Forelimb muscle (tissue), 1 donor: Measurements from ENCODE around the gene ACAA1. TPM values are rescaled to one million over a fixed set of nuclear protein-coding genes. Genes with fewer than 3 reads are reported as not detected.
"Not testable (repeated sequence)": the region's sequence is repeated elsewhere in the genome, so short reads cannot be mapped to it uniquely, and the experiment has no call there.

Experiments used
- DNase-seq: peaks from one replicate; pipeline ENCODE4 v3.0.0-alpha.2; 2013; ENCODE audit warnings: low read depth
- polyA plus RNA-seq: library from polyadenylated mRNA; unstranded; fragments of 120-200 nt; gene quantifications from one replicate; pipeline ENCODE4 v1.2.1, GENCODE V29; 2013; ENCODE audit not compliant: insufficient read length

ACAA1 gene
- polyA plus RNA-seq, 1 donor: 33.4 TPM

DNA sequence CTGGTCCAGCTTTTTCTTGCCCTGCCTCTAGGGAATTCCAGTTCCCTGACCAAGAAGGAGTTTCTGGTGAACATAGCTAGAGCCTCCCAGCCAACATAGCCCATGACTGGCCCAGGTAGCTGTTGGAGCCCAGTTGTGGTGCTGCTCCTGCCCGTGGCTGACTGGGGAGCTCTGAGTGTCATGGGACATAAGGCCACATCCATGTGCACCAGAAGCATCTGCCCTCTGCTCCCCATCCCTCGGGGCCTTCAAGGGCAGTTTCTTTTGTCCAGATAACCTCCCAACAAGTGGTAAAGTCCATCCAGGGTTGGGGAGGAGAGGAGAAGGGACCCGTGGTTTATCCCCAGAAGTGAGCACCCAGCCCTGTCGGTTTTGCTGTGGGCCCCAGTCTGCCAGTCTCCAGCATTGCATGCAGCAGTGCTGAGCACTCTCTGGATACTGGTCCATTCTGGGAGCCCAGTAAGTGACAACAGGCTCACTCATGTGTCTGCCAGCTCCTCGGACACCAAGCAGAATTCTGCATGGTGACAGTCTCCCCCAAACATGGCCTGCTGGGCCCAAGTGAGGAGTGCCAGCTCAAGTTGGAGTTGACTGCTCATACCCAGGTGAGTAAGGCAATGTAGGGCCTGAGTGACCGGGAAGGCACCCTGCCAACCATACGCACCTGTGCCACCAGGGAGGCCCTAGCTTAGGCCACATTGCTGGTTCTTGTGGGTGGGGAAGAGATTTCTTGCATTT, 28.8 kb downstream of the ACAA1 start:
- no peak for DNase-seq

DNA sequence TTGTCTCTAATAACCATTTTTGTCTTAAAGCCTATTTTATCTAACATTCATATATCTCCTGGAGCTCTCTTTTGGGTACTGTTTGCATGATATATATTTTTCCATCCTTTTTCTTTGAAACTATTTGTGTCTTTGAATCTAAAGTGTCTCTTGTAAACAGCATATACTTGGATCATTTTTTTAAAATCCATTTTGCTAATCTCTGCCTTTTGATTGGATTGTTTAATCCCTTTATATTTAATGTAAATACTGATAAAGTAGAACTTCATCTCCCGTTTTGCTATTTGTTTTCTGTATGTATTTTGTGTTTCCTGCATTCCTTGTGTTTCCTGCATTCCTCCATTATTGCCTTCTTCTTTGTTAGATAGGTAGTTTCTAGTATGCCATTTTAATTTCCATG, 31.4 kb downstream of the ACAA1 start:
- no peak for DNase-seq

DNA sequence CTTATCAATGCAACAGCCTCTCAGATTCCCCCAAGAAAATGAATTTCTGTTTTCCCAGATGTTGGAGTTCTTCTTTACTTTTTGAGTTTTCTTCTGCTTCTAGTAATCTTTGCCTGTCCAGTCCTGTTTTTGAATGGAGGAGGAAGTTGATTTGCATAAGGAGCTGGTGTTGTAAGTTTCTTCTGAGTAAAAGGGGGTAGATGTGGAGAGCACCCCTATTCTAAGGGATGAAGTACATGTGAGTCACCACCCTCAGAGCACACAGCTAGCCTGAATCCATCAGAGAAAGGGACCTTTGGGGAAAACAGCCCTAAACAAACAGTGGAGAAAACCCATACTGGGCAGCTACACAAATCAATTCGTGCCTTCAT, 34.5 kb downstream of the ACAA1 start:
- no peak for DNase-seq

DNA sequence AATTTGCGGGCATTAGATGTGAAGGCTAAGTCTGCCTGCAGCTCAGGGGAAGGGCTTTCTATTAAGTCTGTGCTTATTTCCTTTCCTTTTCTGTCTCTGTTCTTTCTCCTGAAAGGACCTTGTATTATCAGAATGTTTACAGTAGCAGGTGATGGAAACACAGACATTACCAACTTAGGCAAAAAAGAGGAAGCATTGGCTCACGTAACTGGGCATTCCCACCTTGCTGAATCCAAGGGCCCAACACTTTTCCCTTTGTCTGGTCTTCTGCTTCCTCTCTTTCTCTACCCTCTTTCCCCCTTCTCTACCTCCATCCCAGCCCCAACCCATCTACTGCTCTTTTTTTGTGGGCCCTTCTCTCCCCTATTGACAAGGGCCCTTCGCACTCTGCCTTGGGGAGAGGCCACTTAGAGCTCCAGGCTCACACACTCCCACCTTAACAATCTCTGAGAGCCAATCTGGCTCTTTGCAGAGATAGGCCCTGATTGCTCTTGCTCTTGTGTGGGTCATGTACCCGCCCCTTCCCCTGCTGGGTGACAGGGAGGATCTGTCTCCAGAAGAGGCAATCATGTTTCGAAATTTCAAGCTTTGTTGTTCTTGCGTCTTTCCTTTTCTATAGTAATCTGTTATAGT, 35.0 kb downstream of the ACAA1 start:
- no peak for DNase-seq

DNA sequence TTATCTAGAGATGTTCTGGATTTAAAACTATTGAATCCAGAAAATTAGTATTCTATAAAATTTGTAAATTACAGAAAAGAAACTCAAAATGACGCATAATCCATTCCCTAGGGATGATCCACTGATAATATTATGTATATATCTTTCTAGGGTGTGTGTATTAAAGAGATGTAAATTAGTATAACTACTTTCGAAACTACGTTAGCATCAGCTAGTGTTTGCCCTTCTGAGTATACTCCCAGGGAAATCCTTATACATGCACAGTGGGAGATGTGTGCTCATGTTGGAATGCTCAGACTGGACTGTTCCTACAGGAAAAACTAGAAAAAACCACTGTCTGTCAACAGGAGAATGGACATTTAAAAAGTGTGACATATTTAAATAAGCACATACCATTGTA, 36.4 kb downstream of the ACAA1 start:
- DNase-seq: no peak

DNA sequence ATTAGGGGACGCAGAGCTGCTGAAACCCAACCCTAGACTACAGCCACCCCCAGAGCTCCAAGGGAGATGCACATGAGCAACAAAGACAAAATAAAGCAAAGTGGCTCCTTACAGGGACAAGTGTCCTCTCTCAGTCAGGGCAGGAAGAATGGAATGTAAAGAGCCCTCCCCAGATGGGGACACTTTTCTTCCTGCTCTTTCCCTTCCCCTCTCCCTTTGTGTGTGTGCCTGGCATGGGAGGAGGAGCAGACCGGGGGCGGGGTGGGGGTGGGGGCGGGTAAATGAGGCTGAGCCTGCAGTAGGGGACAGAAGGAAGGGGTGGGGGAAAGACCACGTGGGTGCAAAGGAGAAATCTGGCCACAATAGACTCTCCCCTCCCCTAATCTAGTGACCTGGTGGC, 37.4 kb downstream of the ACAA1 start:
- no peak for DNase-seq

DNA sequence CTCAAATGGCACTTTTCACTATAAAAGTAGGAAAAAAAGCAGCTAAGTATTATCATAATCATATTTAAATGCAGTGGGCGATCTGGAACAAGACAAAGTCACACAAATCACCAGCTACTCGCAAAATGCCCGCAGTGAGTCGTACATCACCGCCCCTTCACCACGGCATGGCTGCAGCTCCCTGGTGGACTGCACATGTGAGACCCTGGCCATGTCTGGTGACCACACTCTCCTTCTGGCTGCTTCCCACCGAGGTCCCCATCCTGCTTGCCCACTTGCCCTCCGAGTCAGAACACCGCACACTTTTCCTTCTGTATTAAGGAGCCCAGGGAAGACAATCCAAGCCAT, 38.6 kb downstream of the ACAA1 start:
- DNase-seq: no peak

DNA sequence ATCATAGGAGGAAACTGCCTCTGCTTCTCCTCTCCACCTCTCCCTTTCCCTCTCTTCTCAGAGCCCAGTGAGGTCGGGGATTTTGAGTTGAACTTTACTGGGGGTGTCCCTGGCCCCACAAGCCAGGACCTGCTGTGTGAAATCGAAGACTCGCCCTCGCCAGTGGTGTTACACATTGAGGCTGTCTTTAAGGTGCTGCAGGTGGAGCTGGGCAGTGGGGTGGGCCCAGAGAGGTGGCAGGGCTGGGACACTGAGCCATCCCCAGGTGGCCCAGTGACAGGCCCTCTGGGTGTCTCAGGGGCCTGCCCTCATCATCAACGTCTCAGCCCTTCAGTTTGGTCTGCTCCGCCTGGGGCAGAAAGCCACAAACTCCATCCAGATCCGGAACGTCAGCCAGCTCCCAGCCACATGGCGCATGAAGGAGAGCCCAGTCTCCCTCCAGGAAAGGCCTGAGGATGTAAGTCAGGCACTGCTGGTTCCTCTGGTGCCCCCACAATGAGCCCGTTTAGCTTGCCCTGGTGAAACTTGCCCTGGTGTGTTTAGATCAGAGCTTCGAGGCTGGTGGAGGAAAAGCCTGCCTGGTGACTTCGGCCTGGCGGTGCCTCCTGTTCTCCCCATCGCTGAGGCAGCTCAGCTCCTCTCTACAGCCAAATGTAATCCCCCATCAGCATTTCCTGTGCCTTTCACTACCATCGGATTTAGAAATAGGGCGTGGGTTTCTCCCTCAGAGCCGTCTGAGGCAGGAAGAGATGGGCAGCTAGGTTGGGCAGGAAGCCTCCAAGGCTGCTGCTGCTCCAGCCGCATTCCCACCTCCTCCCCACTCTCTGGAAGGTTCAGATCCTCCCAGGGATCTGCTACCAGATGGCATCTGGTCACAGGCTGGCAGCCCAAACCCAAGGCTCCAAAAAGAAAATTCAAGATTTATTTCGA, 39.2 kb downstream of the ACAA1 start:
- DNase-seq: no peak

DNA sequence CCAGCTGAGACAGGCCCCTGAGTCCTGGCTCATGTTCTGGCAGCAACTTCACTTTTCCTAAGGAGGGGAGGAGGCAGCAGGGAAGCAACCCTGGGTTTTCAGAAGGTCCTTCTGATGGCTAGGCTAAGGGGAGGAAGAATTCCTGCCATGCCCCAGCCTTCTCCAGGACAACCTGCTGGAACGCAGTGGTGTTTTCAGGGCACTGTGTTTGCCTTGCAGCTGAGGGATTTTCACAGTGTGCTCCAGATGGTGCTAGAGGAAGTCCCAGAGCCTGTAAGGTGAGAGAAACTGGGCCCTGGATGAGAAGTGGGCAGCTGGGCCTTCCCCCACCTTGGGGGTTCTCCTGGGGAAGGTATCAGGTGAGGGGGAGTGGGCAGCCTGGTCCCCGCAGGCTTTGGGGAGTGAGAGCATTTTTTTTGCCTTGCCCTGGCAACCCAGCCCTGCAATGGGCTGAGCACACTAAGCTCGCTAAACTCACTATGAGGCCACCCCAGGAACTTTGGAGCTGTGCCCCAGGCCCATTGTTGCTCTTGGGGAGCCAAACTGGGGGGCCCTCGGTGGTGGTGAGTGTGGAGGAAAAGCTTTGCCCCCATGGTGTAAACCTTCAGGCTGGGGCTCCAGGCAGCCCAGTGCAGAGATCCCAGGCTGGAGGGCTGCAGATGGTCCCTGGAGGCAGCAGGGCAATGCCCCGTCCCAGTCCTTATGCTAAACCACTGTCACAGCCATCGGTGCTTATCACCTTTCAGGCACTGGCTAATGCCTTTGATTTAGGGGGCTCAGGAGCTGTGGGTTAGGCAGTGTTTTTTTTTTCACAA, 41.1 kb downstream of the ACAA1 start:
- no peak for DNase-seq

DNA sequence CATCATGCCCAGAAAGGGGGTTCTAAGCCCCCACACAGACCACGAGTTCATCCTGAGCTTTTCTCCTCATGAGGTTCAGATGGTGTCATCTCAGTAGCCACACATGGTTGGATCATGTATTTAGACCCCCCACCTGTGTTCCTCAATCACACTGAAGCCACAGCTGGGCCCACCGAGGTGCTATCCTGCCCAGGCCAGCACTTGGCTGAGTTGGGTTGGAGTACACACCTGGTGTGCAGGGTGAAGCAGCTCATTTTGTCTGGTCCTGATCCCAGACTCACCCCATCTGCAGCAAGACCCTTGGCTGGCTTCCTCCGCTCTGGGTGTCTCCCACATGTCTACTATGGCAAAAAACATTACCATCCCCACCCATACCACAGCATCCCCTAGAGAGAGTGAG, 41.9 kb downstream of the ACAA1 start:
- no peak for DNase-seq

DNA sequence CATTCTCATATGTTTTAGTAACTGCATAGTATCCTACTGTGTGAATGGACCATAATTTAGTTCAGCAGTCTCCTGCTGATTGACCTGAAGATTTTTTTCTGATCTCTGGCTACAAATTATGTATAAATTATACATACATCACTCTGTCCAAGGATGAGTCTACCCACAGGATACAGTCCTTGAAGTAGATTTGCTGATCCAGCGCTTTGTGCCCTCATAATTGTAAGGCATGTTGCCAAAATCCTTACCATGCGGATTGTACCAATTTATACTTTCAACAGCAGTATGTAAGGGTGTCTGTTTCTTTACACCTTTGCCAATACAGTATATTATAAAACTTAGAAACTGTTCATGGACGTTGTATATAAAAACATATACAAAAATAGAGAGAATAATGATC, 46.5 kb downstream of the ACAA1 start:
- DNase-seq: no peak

DNA sequence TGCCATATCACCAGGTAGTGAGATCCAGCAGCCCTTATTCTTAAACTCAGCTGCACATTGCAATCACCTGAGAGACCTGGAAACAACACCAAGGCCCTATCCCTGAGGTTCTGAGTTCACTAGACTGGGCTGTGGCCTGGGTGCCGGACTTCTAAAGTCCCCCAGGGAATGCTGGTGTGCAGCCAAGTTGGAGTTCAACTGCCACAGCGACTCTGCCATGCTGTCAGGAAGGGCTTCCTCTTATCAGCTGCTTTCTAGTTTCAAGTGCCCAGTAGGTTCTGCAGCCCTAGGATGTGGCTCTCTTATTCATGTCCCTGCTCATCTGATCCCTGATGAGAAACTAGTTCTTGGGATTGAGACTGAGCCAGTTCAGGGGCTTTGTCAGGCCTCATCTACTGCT, 47.8 kb downstream of the ACAA1 start:
- DNase-seq: no peak

DNA sequence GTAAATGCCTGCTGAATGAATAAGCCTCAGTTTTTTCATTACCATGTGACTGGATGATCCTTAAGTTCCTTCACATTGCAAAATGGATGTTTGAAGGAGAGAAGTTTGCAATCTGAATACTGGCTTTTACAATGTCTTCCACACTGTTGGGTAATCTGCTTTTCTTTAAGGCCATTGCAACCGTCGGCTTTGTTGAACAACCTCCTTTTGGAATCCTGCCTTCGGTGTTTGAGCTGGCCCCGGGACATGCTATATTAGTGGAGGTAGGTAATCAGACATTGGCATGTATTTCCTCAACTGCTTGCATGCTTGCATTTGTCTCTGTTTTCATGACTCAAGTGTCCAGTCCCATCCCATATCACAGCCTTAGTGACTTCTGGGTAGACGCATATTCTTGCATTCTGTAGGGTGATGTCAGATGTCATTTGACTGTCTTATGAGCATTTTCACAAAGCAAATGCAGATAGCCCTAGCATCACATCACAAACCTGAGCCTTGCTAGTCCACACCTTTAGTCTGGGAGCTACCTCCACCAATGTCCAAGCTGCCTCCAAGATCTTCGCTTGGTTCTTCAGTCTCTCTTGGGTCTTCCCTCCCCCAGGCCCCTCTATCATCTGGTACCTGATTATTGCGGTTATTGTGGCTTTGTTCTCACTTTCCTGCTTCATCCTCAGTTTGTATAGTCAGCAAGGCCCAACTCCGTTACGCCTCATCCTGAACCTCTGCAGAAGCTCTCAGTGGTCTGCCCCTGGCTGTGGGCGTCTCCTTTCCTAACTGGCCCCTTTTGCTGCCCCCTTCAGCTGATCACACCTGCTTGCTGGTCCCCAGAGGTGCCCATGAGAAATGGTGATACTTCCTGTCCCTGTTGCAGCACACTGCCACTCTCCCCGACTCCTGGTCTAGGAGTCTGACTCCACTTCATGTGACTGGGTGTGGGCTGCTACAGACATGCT, 48.5 kb downstream of the ACAA1 start:
- DNase-seq: no peak

DNA sequence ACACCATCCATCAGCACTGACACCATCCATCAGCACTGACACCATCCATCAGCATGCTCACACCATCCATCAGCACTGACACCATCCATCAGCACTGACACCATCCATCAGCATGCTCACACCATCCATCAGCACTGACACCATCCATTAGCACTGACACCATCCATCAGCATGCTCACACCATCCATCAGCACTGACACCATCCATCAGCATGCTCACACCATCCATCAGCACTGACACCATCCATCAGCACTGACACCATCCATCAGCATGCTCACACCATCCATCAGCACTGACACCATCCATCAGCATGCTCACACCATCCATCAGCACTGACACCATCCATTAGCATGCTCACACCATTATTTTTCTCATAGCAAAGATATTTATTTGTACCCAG, 49.6 kb downstream of the ACAA1 start:
- not testable (repeated sequence) for DNase-seq

DNA sequence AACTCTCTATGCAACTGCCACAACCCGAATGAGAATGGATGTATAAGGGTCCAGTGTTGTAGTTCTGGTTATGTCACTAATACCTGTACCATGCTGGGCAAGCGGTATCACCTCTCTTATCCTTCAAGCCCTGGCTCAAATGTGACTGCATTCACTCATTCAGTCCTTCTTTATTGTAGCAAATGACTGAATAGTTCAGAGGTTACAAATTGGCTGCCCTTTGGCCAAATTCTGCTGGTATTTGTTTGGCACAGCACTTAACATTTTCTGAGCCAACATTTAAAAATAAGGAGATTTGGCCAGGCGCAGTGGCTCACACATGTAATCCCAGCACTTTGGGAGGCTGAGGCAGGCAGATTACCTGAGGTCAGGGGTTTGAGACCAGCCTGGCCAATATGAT, 50.4 kb downstream of the ACAA1 start:
- DNase-seq: no peak

DNA sequence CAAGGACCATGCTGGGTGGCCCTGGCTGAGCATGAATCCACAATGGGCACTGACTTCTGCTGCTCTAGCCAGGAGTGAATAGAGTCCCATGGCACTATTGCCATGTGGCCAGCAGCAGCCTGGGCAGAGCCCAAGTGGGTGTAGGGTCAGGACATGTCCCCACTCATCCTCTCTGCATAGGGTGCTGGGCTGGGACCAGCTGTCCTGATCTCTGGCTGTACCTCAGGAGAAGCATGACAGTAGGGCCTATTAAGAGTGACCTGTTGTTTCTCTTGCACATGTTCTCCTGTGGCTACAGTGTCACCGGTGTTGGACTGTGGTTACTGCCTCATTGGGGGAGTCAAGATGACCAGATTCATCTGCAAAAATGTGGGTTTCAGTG, 51.0 kb downstream of the ACAA1 start:
- no peak for DNase-seq

DNA sequence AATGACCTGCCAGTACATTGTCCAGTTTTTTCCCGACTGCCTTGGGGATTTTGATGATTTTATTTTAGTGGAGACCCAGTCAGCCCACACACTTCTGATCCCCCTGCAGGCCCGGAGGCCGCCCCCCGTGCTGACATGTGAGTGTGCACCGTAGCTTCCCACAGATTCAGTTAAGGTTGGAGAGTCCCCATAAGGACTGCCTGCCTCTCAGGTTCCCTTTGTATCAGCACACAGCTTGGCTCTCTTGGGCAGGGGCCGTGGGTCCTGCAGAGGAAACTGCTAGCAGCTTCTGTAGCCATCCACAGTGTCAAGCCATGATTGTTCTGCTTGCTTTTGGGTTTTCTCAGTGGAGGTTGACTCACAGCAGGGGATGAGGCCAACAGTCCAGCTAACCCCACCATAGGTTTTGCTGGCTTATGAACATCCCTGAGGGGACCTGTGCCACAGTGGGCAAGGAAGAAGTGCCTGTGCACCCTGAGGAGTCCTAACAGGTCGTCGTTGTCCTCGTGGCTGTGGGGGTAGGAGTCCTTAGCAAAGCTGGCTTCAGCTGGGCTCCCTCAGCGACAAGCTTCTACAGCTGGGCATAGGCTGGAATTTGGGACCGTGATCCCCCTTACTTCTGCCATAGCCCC, 51.5 kb downstream of the ACAA1 start:
- no peak for DNase-seq

DNA sequence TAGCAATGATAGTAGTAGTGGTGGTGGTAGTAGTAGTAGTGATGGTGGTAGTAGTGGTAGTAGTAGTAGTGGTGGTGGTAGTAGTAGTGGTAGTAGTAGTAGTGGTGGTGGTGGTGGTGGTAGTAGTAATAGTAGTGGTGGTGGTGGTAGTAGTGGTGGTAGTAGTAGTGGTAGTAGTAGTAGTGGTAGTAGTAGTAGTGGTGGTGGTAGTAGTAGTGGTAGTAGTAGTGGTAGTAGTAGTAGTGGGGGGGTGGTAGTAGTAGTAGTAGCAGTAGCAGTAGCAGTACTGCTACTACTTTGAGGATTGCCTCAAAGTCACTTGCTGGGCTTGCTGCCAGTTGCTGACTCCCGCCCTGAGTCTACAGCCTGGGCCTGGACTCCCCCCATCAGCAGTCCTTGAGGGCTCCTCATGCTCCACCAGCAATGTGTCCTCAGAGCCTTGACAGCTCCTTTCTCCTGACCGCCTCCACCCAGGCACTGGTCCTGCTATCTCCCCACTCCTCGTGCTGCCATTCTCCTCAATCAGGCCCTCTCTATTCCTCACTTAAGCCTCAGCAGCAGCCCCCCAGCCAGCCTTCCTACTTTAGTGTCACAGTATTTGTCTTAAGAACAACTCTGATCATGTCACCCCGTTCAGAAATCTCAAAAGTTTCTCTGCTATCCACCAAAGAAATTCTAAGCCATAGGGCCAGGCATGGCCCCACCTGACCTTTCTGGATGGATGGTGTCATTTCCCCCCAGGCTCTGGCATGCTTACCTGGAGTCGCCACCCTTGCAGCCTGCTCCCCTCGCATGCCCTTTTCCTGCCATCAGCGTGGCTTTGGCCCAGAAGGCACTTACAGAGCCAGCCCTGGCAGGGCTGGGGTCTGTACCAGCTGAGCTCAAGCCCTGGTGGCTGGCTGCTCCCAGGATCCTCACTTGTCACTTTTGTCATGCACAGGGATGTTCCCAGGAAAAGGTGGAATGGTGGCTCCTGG, 52.3 kb downstream of the ACAA1 start:
- DNase-seq: no peak

DNA sequence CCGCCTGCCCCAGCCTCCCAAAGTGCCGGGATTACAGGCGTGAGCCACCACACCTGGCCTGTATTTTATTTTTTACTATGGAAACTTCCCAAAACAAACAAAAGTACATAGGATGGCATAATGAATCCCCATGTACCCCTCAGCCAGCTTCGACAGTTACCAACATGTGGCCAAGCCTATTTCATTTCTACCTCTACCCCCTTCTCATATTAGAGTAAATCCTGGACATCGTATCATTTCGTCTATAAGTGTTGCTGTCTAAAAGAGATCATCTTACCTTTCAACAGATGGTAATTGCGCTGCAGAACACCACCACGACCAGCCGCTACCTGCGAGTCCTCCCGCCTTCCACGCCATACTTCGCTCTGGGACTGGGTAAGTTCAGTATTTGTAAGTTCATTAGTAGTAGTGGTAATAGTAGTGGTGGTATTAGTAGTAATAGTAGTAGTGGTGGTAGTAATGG, 53.0 kb downstream of the ACAA1 start:
- DNase-seq: no peak
